ENCODE results near the gene ATP6V1G1. TPM values are rescaled to one million over a fixed set of nuclear protein-coding genes. Genes with fewer than 3 reads are reported as not detected.
"Not testable (repeated sequence)": the region's sequence is repeated elsewhere in the genome, so short reads cannot be mapped to it uniquely, and the experiment has no call there.

Gene ATP6V1G1
- polyA plus RNA-seq, 1 donor from 2014 or later: 802 TPM

DNA sequence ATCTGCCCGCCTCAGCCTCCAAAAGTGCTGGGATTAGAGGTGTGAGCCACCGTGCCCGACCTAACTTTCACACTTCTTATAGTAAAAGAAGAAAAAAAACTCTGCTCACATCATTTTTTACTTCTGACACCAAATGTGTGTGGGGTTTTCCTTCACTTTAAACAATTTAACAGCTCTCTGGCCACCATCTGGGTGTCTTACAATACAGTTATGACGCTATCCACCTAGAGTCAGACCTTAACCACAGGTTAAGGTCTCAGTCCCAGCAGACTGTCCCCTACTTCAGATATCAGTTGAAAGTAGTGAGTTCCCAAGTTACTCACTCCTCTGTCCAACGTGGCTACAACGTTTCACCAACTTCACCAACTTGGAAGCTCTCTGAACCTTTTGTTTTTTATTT lies 15.4 kb upstream of the ATP6V1G1 start:
- H3K27ac ChIP-seq (ENCODE audit: low read length): no peak overlapping the region
- no peak overlapping the region for H3K4me3 ChIP-seq (ENCODE audit: low read length)
- no peaks in the 10 kb centered on the region for H3K79me2 ChIP-seq (replicated peaks; ENCODE audit: insufficient read depth, low read length)
- H3K9me3 ChIP-seq (ENCODE audit: low read length): no peaks in the 10 kb centered on the region
- no peaks in the 10 kb centered on the region for H3K36me3 ChIP-seq (ENCODE audit: insufficient read depth, low read length)
- no peaks in the 10 kb centered on the region for H3F3A ChIP-seq (ENCODE audit: insufficient read depth, low read length, poor library complexity, severe bottlenecking)
- H2AFZ ChIP-seq (ENCODE audit: low read depth, low read length): no peak overlapping the region
- no peaks in the 10 kb centered on the region for H4K20me1 ChIP-seq (ENCODE audit: insufficient read depth)
- no peak overlapping the region for H3K4me2 ChIP-seq (ENCODE audit: low read length)
- no peak overlapping the region for H3K9ac ChIP-seq (ENCODE audit: low read length)
- H3K9me2 ChIP-seq (ENCODE audit: insufficient read depth, low read length): no peaks in the 10 kb centered on the region
- H3K27me3 ChIP-seq (ENCODE audit: insufficient read depth, low read depth, low read length): no peaks in the 10 kb centered on the region
- TF ChIP-seq EZH2 (IDR thresholded peaks at IDR 0.05; ENCODE audit: borderline replicate concordance, insufficient read depth, low read length, poor library complexity, severe bottlenecking): no peak
- no peak for TF ChIP-seq POLR2AphosphoS5 (IDR thresholded peaks at IDR 0.05)
- no peak for TF ChIP-seq MXI1 (conservative IDR thresholded peaks at IDR 0.05; ENCODE audit: poor library complexity, severe bottlenecking)
- TF ChIP-seq, protein P1, sequence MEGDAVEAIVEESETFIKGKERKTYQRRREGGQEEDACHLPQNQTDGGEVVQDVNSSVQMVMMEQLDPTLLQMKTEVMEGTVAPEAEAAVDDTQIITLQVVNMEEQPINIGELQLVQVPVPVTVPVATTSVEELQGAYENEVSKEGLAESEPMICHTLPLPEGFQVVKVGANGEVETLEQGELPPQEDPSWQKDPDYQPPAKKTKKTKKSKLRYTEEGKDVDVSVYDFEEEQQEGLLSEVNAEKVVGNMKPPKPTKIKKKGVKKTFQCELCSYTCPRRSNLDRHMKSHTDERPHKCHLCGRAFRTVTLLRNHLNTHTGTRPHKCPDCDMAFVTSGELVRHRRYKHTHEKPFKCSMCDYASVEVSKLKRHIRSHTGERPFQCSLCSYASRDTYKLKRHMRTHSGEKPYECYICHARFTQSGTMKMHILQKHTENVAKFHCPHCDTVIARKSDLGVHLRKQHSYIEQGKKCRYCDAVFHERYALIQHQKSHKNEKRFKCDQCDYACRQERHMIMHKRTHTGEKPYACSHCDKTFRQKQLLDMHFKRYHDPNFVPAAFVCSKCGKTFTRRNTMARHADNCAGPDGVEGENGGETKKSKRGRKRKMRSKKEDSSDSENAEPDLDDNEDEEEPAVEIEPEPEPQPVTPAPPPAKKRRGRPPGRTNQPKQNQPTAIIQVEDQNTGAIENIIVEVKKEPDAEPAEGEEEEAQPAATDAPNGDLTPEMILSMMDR (IDR thresholded peaks at IDR 0.05; ENCODE audit: poor library complexity, severe bottlenecking): no peak
- no peak for TF ChIP-seq TAF1 (IDR thresholded peaks at IDR 0.05; ENCODE audit: low read depth)
- no peak for TF ChIP-seq SMC3 (conservative IDR thresholded peaks at IDR 0.05; ENCODE audit: poor library complexity)
- TF ChIP-seq, protein P2, sequence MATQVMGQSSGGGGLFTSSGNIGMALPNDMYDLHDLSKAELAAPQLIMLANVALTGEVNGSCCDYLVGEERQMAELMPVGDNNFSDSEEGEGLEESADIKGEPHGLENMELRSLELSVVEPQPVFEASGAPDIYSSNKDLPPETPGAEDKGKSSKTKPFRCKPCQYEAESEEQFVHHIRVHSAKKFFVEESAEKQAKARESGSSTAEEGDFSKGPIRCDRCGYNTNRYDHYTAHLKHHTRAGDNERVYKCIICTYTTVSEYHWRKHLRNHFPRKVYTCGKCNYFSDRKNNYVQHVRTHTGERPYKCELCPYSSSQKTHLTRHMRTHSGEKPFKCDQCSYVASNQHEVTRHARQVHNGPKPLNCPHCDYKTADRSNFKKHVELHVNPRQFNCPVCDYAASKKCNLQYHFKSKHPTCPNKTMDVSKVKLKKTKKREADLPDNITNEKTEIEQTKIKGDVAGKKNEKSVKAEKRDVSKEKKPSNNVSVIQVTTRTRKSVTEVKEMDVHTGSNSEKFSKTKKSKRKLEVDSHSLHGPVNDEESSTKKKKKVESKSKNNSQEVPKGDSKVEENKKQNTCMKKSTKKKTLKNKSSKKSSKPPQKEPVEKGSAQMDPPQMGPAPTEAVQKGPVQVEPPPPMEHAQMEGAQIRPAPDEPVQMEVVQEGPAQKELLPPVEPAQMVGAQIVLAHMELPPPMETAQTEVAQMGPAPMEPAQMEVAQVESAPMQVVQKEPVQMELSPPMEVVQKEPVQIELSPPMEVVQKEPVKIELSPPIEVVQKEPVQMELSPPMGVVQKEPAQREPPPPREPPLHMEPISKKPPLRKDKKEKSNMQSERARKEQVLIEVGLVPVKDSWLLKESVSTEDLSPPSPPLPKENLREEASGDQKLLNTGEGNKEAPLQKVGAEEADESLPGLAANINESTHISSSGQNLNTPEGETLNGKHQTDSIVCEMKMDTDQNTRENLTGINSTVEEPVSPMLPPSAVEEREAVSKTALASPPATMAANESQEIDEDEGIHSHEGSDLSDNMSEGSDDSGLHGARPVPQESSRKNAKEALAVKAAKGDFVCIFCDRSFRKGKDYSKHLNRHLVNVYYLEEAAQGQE (IDR thresholded peaks at IDR 0.05; ENCODE audit: borderline replicate concordance): no peak
- no peak for TF ChIP-seq RAD21 (conservative IDR thresholded peaks at IDR 0.05)
- TF ChIP-seq EP300 (conservative IDR thresholded peaks at IDR 0.05; ENCODE audit: poor library complexity, severe bottlenecking): no peak

DNA sequence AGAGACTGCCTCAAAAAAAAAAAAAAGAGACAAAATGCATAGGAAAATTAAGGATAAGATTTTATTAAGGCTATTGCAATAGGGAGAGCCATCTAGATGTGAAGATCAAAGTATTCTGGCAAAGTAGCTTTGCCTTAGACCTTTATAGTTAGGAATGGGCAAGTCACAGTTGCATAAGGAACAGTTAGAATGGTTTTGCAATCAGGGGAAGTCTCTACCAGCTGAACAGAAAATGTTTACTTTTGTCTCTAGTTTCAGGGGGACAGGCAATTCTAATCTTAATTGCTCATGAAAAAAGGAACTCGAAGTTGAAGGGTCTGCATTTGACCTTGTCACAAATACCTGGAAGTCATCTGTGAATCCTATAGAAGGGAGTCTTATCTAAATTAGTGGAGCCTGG lies 13.1 kb upstream of the ATP6V1G1 start:
- no peak for TF ChIP-seq EP300 (conservative IDR thresholded peaks at IDR 0.05; ENCODE audit: poor library complexity, severe bottlenecking)
- TF ChIP-seq RAD21 (conservative IDR thresholded peaks at IDR 0.05): no peak
- TF ChIP-seq, protein P1 (IDR thresholded peaks at IDR 0.05; ENCODE audit: poor library complexity, severe bottlenecking): no peak
- TF ChIP-seq POLR2AphosphoS5 (IDR thresholded peaks at IDR 0.05): no peak
- no peak for TF ChIP-seq MXI1 (conservative IDR thresholded peaks at IDR 0.05; ENCODE audit: poor library complexity, severe bottlenecking)
- TF ChIP-seq, protein P2 (IDR thresholded peaks at IDR 0.05; ENCODE audit: borderline replicate concordance): no peak
- TF ChIP-seq TAF1 (IDR thresholded peaks at IDR 0.05; ENCODE audit: low read depth): no peak
- no peak for TF ChIP-seq EZH2 (IDR thresholded peaks at IDR 0.05; ENCODE audit: borderline replicate concordance, insufficient read depth, low read length, poor library complexity, severe bottlenecking)
- TF ChIP-seq SMC3 (conservative IDR thresholded peaks at IDR 0.05; ENCODE audit: poor library complexity): no peak

DNA sequence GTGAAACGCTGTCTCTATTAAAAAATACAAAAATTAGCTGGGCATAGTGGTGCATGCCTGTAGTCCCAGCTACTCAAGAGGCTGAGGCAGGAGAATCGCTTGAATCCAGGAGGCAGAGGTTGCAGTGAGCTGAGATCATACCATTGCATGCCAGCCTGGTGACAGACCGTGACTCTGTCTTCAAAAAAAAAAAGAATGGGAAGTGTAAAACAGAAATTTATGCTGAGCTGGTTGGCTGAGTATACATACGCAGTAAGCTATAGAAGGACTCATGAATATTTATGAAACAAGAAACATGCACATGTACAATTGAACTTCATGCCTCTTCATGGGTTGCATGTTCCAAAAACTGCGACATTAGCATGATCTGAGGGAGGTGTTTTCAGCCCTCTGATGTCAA lies 10.8 kb upstream of the ATP6V1G1 start:
- H3K27ac ChIP-seq (ENCODE audit: low read length); H4K20me1 ChIP-seq (ENCODE audit: insufficient read depth); H3F3A ChIP-seq (ENCODE audit: insufficient read depth, low read length, poor library complexity, severe bottlenecking); H3K9ac ChIP-seq (ENCODE audit: low read length); H3K9me2 ChIP-seq (ENCODE audit: insufficient read depth, low read length); H3K4me2 ChIP-seq (ENCODE audit: low read length); H3K27me3 ChIP-seq (ENCODE audit: insufficient read depth, low read depth, low read length); H3K4me3 ChIP-seq (ENCODE audit: low read length); H2AFZ ChIP-seq (ENCODE audit: low read depth, low read length); H3K36me3 ChIP-seq (ENCODE audit: insufficient read depth, low read length); H3K79me2 ChIP-seq (replicated peaks; ENCODE audit: insufficient read depth, low read length); H3K9me3 ChIP-seq (ENCODE audit: low read length): not testable (repeated sequence)

More for the DNA sequence above, 13.1 kb upstream of the ATP6V1G1 start:
- H3K4me3 ChIP-seq (ENCODE audit: low read length): no peak overlapping the region
- H3K27ac ChIP-seq (ENCODE audit: low read length): no peak overlapping the region
- no peaks in the 10 kb centered on the region for H3F3A ChIP-seq (ENCODE audit: insufficient read depth, low read length, poor library complexity, severe bottlenecking)
- no peaks in the 10 kb centered on the region for H4K20me1 ChIP-seq (ENCODE audit: insufficient read depth)
- no peak overlapping the region for H2AFZ ChIP-seq (ENCODE audit: low read depth, low read length)
- H3K9me3 ChIP-seq (ENCODE audit: low read length): no peaks in the 10 kb centered on the region
- no peaks in the 10 kb centered on the region for H3K9me2 ChIP-seq (ENCODE audit: insufficient read depth, low read length)
- no peak overlapping the region for H3K4me2 ChIP-seq (ENCODE audit: low read length)
- no peak overlapping the region for H3K9ac ChIP-seq (ENCODE audit: low read length)
- no peaks in the 10 kb centered on the region for H3K79me2 ChIP-seq (replicated peaks; ENCODE audit: insufficient read depth, low read length)
- H3K27me3 ChIP-seq (ENCODE audit: insufficient read depth, low read depth, low read length): no peaks in the 10 kb centered on the region
- H3K36me3 ChIP-seq (ENCODE audit: insufficient read depth, low read length): no peaks in the 10 kb centered on the region

Data from neural cell (in vitro differentiated cells).